OCI-LY1 (cell line): ENCODE data around the gene SGMS2.

Experiments used
- H2AFZ ChIP-seq: fragments of 200-600 bp; sonication (generic), shearing (Covaris generic); 2 replicates; pipeline ENCODE4 v1.6.0; 2014; ENCODE audit warnings: antibody characterized with exemption, mild to moderate bottlenecking, low read length
- H3F3A ChIP-seq: fragments of 200-600 bp; sonication (generic), shearing (Covaris generic); 2 replicates; pipeline ENCODE4 v1.6.0; 2014; ENCODE audit warnings: mild to moderate bottlenecking, antibody characterized with exemption, low read length, moderate library complexity; ENCODE audit not compliant: insufficient read depth
- H3K27ac ChIP-seq: fragments of 200-600 bp; sonication (generic); 2 replicates; pipeline ENCODE4 v1.5.1; 2014; ENCODE audit warnings: low read length, mixed run types, mild to moderate bottlenecking, low read depth; ENCODE audit not compliant: poor library complexity, severe bottlenecking
- H3K27me3 ChIP-seq: fragments of 200-600 bp; sonication (generic); 2 replicates; pipeline ENCODE4 v1.6.0; 2014; ENCODE audit warnings: antibody characterized with exemption, mild to moderate bottlenecking, low read length, moderate library complexity; ENCODE audit not compliant: insufficient read depth
- H3K36me3 ChIP-seq: fragments of 200-600 bp; sonication (generic); 2 replicates; pipeline ENCODE4 v1.6.1; 2014; ENCODE audit warnings: mild to moderate bottlenecking, antibody characterized with exemption, low read length, moderate library complexity, mixed read lengths; ENCODE audit not compliant: insufficient read depth
- H3K4me1 ChIP-seq: fragments of 200-600 bp; sonication (generic); 2 replicates; pipeline ENCODE4 v1.5.1; 2014; ENCODE audit warnings: mild to moderate bottlenecking, low read length, moderate library complexity; ENCODE audit not compliant: insufficient read depth, severe bottlenecking
- H3K4me2 ChIP-seq: fragments of 200-600 bp; sonication (generic), shearing (Covaris generic); 2 replicates; pipeline ENCODE4 v1.6.1; 2014; ENCODE audit warnings: low read length
- H3K4me3 ChIP-seq: fragments of 200-600 bp; sonication (generic); 2 replicates; pipeline ENCODE4 v1.5.1; 2014; ENCODE audit warnings: low read length, low read depth, mild to moderate bottlenecking, mixed read lengths; ENCODE audit not compliant: poor library complexity, severe bottlenecking
- H3K79me2 ChIP-seq: fragments of 200-600 bp; shearing (Covaris generic); 2 replicates; pipeline ENCODE4 v1.6.1; 2016; ENCODE audit warnings: mixed run types, low read length, mixed read lengths; ENCODE audit not compliant: insufficient read depth
- H3K9ac ChIP-seq: fragments of 200-600 bp; sonication (generic), shearing (Covaris generic); 2 replicates; pipeline ENCODE4 v1.6.1; 2014; ENCODE audit warnings: mild to moderate bottlenecking, low read length, mixed read lengths
- H3K9me2 ChIP-seq: fragments of 200-600 bp; sonication (generic), shearing (Covaris generic); 2 replicates; pipeline ENCODE4 v1.6.1; 2014; ENCODE audit warnings: low read depth, mild to moderate bottlenecking, low read length, mixed read lengths
- H3K9me3 ChIP-seq: fragments of 200-600 bp; shearing (Covaris generic); 2 replicates; pipeline ENCODE4 v1.6.1; 2014; ENCODE audit warnings: low read length, mixed read lengths
- H4K20me1 ChIP-seq: fragments of 200-600 bp; sonication (generic), shearing (Covaris generic); 2 replicates; pipeline ENCODE4 v1.6.0; 2016; ENCODE audit warnings: mild to moderate bottlenecking, low read length; ENCODE audit not compliant: insufficient read depth
- EZH2 ChIP-seq: fragments of 200-600 bp; sonication (generic), shearing (Covaris generic); IDR thresholded peaks from 2 replicates; pipeline ENCODE4 v1.8.0; 2017; ENCODE audit warnings: borderline replicate concordance, mixed run types, mild to moderate bottlenecking, antibody characterized with exemption, low read length, moderate library complexity, mixed read lengths
- TF ChIP-seq, protein P1 (sequence below): fragments of 200-600 bp; sonication (generic), shearing (Covaris generic); IDR thresholded peaks from 2 replicates; pipeline ENCODE4 v1.5.1; 2017; ENCODE audit warnings: mild to moderate bottlenecking, antibody characterized with exemption, low read length, moderate library complexity, mixed read lengths

SGMS2 gene

DNA sequence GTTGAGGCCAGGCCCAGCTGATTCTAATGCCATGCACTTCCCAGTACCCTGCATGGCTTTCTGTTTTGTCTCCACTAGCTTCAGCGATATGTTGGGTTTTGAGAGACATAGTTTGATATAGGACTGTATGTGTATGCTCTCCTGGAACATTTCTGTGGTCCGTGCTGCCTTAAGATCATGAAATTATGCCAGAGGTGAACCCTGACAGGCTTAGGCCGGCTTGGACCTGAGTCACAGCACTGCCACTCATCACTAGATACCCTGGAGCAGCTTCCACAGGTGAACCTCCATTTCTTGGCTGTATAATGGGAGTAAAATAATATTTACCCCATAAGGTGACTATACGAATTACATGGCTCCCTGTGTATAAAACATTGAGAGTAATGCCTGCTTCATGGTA is 6.4 kb downstream of the SGMS2 start:
- H3K27me3 ChIP-seq: no peaks in the 10 kb centered on the region
- TF ChIP-seq, protein P1, sequence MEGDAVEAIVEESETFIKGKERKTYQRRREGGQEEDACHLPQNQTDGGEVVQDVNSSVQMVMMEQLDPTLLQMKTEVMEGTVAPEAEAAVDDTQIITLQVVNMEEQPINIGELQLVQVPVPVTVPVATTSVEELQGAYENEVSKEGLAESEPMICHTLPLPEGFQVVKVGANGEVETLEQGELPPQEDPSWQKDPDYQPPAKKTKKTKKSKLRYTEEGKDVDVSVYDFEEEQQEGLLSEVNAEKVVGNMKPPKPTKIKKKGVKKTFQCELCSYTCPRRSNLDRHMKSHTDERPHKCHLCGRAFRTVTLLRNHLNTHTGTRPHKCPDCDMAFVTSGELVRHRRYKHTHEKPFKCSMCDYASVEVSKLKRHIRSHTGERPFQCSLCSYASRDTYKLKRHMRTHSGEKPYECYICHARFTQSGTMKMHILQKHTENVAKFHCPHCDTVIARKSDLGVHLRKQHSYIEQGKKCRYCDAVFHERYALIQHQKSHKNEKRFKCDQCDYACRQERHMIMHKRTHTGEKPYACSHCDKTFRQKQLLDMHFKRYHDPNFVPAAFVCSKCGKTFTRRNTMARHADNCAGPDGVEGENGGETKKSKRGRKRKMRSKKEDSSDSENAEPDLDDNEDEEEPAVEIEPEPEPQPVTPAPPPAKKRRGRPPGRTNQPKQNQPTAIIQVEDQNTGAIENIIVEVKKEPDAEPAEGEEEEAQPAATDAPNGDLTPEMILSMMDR: no peak
- TF ChIP-seq EZH2: no peak
- no peaks in the 10 kb centered on the region for H3K79me2 ChIP-seq
- no peaks in the 10 kb centered on the region for H3F3A ChIP-seq
- H3K4me1 ChIP-seq: no peaks in the 10 kb centered on the region
- H3K4me2 ChIP-seq: no peak overlapping the region
- H3K9me2 ChIP-seq: no peaks in the 10 kb centered on the region
- no peaks in the 10 kb centered on the region for H3K36me3 ChIP-seq
- H3K4me3 ChIP-seq: no peak overlapping the region
- H2AFZ ChIP-seq: no peak overlapping the region
- H4K20me1 ChIP-seq: no peaks in the 10 kb centered on the region
- H3K9me3 ChIP-seq: no peaks in the 10 kb centered on the region
- H3K9ac ChIP-seq: no peak overlapping the region
- no peak overlapping the region for H3K27ac ChIP-seq

DNA sequence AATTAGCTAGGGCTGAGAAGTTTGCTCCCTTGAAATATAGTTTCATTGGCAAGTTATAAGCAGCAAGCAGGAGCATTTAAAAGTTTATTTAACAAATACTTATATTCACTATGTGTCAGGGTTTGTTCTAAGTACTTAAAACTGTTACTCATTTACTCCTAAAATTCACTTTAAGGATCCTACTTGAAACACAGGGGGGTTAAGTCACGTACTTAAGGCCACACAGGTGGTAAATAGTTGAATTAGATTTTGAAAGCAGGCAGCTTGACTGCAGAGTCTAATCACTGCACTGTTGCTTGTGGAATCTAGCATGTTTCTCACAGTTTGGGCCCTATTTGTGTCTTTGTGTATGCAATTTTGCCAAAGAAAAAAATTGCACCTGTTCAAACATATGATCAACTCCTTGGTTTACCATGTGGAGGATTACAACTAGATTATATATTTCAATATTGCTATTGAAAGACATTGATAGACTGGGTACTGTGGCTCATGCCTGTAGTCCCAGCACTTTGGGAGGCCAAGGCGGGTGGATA is 7.6 kb downstream of the SGMS2 start:
- Histone ChIP-seq H3K27me3 (no peaks in the 10 kb centered on the region), H3K9ac (no peak overlapping the region), H3K4me1 (no peaks in the 10 kb centered on the region), H3K36me3 (no peaks in the 10 kb centered on the region), H3K4me3 (no peak overlapping the region), H4K20me1 (no peaks in the 10 kb centered on the region), H3K27ac (no peak overlapping the region), H3K9me3 (no peaks in the 10 kb centered on the region), H3F3A (no peaks in the 10 kb centered on the region), H3K79me2 (no peaks in the 10 kb centered on the region), H3K4me2 (no peak overlapping the region), H2AFZ (no peak overlapping the region), H3K9me2 (no peaks in the 10 kb centered on the region)
- TF ChIP-seq EZH2: no peak
- TF ChIP-seq, protein P1: no peak

DNA sequence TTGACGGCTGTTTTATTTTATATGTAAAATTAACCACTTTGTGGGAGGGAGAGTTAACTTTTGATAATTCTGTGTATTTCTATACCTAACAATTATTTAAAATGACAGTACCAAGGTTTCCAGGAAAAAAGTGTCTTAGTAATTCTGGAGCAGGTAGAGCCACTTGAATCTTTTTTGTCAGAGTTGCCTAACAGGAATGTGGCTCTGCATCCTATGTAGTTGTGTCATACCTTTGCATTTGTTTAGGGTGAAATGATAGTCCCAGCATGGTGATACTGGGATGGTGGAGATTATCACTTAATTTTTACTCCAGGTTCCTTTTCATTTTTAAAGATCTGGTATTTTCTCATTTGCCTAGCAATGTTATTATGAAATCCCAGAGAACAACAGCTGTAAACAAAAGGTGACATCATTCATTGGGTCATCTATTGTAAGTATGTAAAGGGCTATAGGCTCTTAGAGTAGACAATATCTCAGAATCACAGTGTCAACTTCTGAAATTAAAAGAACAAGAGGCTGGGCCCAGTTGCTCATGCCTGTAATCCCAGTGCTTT is 9.6 kb downstream of the SGMS2 start:
- no peak overlapping the region for H3K27ac ChIP-seq
- no peak overlapping the region for H3K4me2 ChIP-seq
- no peaks in the 10 kb centered on the region for H3K4me1 ChIP-seq
- no peak overlapping the region for H2AFZ ChIP-seq
- no peak for TF ChIP-seq EZH2
- TF ChIP-seq, protein P1: no peak
- no peak overlapping the region for H3K9ac ChIP-seq
- H3K9me2 ChIP-seq: no peaks in the 10 kb centered on the region
- H3K9me3 ChIP-seq: no peaks in the 10 kb centered on the region
- H3K36me3 ChIP-seq: no peaks in the 10 kb centered on the region
- H3F3A ChIP-seq: no peaks in the 10 kb centered on the region
- H3K27me3 ChIP-seq: no peaks in the 10 kb centered on the region
- H4K20me1 ChIP-seq: no peaks in the 10 kb centered on the region
- no peak overlapping the region for H3K4me3 ChIP-seq
- H3K79me2 ChIP-seq: no peaks in the 10 kb centered on the region
